ENCODE measurements around the gene FHIT. TPM values are rescaled to one million over a fixed set of nuclear protein-coding genes. Genes with fewer than 3 reads are reported as not detected.

Gene FHIT
- polyA plus RNA-seq, 1 of the 3 experiments (the other 2 are of a cell fraction) = 0.41 TPM

GRCh38 chr3:60107275-60107674 is 1144.0 kb downstream of the FHIT start:
- no peak overlapping the region for H3K4me2 ChIP-seq
- no peaks in the 10 kb centered on the region for H3K9me3 ChIP-seq
- WGBS (ENCODE audit: low lambda C conversion rate) = 30% methylated on average over 2 of the region's 2 CpGs
- no peaks in the 10 kb centered on the region for H3K4me1 ChIP-seq (ENCODE audit: control insufficient read depth in 1 of 2, insufficient read depth in 2 of 2, low read depth in 1 of 2, low read length in 1 of 2)
- TF ChIP-seq YY1 (IDR thresholded peaks at IDR 0.05; ENCODE audit: low read depth) (no peak), JUND (IDR thresholded peaks at IDR 0.05) (no peak)
- H4K20me1 ChIP-seq (ENCODE audit: insufficient read depth) = no peaks in the 10 kb centered on the region
- H3K27me3 ChIP-seq (ENCODE audit: insufficient read depth) = no peaks in the 10 kb centered on the region
- no peak overlapping the region for H3K9ac ChIP-seq
- no peak overlapping the region for H2AFZ ChIP-seq (ENCODE audit: low read depth)
- no peak for DNase-seq
- no peaks in the 10 kb centered on the region for H3K9me2 ChIP-seq
- H3K27ac ChIP-seq (ENCODE audit: low read depth in 2 of 2, low read length in 1 of 2) = no peak overlapping the region
- no peaks in the 10 kb centered on the region for H3K36me3 ChIP-seq (replicated peaks in 1 of 2; ENCODE audit: control insufficient read depth in 1 of 2, insufficient read depth in 2 of 2, low read length in 1 of 2)
- H3F3A ChIP-seq (replicated peaks; ENCODE audit: insufficient read depth) = no peaks in the 10 kb centered on the region
- ChIA-PET POLR2A (no interaction called here), CTCF (no interaction called here)
- H3K79me2 ChIP-seq (ENCODE audit: insufficient read depth) = no peaks in the 10 kb centered on the region
- H3K4me3 ChIP-seq (ENCODE audit: low read depth in 2 of 2, low read length in 1 of 2) = no peak overlapping the region

DNA sequence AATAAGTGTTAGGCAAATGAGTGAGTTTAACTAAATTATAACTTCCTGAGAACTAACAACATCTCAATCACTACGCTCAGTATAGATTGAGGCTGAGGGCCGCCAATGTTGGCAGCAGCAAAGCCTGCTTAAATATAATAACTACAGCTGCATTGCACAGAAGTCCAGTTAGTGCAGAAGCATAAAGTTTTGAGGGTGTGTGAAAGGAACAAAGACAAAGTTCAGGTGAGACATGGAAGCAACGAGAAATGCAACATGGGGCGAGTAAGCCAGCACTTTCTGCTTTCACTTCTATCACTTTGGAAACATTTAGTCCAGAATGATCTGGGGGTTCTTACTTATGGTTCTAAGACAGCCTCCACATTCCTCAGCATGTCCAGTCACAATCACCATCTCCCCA is 1149.1 kb downstream of the FHIT start:
- Histone ChIP-seq H3K27ac (ENCODE audit: low read depth in 2 of 2, low read length in 1 of 2) (no peak overlapping the region), H3K27me3 (ENCODE audit: insufficient read depth) (no peaks in the 10 kb centered on the region), H3K4me2 (no peak overlapping the region), H2AFZ (ENCODE audit: low read depth) (no peak overlapping the region), H4K20me1 (ENCODE audit: insufficient read depth) (no peaks in the 10 kb centered on the region), H3K4me3 (ENCODE audit: low read depth in 2 of 2, low read length in 1 of 2) (no peak overlapping the region), H3K9me3 (no peaks in the 10 kb centered on the region), H3F3A (replicated peaks; ENCODE audit: insufficient read depth) (no peaks in the 10 kb centered on the region), H3K79me2 (ENCODE audit: insufficient read depth) (no peaks in the 10 kb centered on the region), H3K9me2 (no peaks in the 10 kb centered on the region), H3K9ac (no peak overlapping the region), H3K4me1 (ENCODE audit: control insufficient read depth in 1 of 2, insufficient read depth in 2 of 2, low read depth in 1 of 2, low read length in 1 of 2) (no peaks in the 10 kb centered on the region), H3K36me3 (replicated peaks in 1 of 2; ENCODE audit: control insufficient read depth in 1 of 2, insufficient read depth in 2 of 2, low read length in 1 of 2) (no peaks in the 10 kb centered on the region)
- POLR2A ChIA-PET = no interaction called here
- TF ChIP-seq POLR2AphosphoS5 (IDR thresholded peaks at IDR 0.05; ENCODE audit: low read depth, low read length) (no peak), CHD2 (IDR thresholded peaks at IDR 0.05; ENCODE audit: low read length, partially characterized antibody) (no peak), RCOR1 (IDR thresholded peaks at IDR 0.05; ENCODE audit: low read length) (no peak), SMC3 (IDR thresholded peaks at IDR 0.05; ENCODE audit: low read depth, low read length) (no peak), RFX5 (IDR thresholded peaks at IDR 0.05; ENCODE audit: low read length) (no peak), RAD21 (IDR thresholded peaks at IDR 0.05; ENCODE audit: low read length) (no peak), NFIC (IDR thresholded peaks at IDR 0.05; ENCODE audit: borderline replicate concordance) (no peak), EP300 (IDR thresholded peaks at IDR 0.05; ENCODE audit: borderline replicate concordance in 1 of 2, low read depth in 1 of 2, low read length in 1 of 2) (no peak), USF1 (IDR thresholded peaks at IDR 0.05; ENCODE audit: borderline replicate concordance, low read depth) (no peak), EZH2phosphoT487 (IDR thresholded peaks at IDR 0.05; ENCODE audit: borderline replicate concordance, low read depth) (no peak), USF2 (IDR thresholded peaks at IDR 0.05; ENCODE audit: borderline replicate concordance, low read depth, low read length) (no peak), NRF1 (IDR thresholded peaks at IDR 0.05; ENCODE audit: low read depth, low read length) (no peak), JUND (IDR thresholded peaks at IDR 0.05) (no peak), TAF1 (IDR thresholded peaks at IDR 0.05; ENCODE audit: borderline replicate concordance, low read depth, low read length) (no peak), RXRA (IDR thresholded peaks at IDR 0.05; ENCODE audit: borderline replicate concordance, low read depth) (no peak), TEAD4 (IDR thresholded peaks at IDR 0.05; ENCODE audit: borderline replicate concordance, insufficient read depth) (no peak), FOXM1 (IDR thresholded peaks at IDR 0.05; ENCODE audit: low read depth) (no peak)
- TF ChIP-seq, protein P1, sequence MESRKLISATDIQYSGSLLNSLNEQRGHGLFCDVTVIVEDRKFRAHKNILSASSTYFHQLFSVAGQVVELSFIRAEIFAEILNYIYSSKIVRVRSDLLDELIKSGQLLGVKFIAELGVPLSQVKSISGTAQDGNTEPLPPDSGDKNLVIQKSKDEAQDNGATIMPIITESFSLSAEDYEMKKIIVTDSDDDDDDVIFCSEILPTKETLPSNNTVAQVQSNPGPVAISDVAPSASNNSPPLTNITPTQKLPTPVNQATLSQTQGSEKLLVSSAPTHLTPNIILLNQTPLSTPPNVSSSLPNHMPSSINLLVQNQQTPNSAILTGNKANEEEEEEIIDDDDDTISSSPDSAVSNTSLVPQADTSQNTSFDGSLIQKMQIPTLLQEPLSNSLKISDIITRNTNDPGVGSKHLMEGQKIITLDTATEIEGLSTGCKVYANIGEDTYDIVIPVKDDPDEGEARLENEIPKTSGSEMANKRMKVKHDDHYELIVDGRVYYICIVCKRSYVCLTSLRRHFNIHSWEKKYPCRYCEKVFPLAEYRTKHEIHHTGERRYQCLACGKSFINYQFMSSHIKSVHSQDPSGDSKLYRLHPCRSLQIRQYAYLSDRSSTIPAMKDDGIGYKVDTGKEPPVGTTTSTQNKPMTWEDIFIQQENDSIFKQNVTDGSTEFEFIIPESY (IDR thresholded peaks at IDR 0.05; ENCODE audit: borderline replicate concordance, low read depth) = no peak
- TF ChIP-seq, protein P2, sequence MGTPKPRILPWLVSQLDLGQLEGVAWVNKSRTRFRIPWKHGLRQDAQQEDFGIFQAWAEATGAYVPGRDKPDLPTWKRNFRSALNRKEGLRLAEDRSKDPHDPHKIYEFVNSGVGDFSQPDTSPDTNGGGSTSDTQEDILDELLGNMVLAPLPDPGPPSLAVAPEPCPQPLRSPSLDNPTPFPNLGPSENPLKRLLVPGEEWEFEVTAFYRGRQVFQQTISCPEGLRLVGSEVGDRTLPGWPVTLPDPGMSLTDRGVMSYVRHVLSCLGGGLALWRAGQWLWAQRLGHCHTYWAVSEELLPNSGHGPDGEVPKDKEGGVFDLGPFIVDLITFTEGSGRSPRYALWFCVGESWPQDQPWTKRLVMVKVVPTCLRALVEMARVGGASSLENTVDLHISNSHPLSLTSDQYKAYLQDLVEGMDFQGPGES (IDR thresholded peaks at IDR 0.05; ENCODE audit: low read depth, low read length) = no peak
- TF ChIP-seq, protein P3, sequence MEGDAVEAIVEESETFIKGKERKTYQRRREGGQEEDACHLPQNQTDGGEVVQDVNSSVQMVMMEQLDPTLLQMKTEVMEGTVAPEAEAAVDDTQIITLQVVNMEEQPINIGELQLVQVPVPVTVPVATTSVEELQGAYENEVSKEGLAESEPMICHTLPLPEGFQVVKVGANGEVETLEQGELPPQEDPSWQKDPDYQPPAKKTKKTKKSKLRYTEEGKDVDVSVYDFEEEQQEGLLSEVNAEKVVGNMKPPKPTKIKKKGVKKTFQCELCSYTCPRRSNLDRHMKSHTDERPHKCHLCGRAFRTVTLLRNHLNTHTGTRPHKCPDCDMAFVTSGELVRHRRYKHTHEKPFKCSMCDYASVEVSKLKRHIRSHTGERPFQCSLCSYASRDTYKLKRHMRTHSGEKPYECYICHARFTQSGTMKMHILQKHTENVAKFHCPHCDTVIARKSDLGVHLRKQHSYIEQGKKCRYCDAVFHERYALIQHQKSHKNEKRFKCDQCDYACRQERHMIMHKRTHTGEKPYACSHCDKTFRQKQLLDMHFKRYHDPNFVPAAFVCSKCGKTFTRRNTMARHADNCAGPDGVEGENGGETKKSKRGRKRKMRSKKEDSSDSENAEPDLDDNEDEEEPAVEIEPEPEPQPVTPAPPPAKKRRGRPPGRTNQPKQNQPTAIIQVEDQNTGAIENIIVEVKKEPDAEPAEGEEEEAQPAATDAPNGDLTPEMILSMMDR (IDR thresholded peaks at IDR 0.05) = no peak
- CTCF ChIA-PET = no interaction called here
- WGBS (ENCODE audit: low lambda C conversion rate) = 48% methylated on average over 4 of the region's 4 CpGs
- no peak for DNase-seq
